Endothelial cell of umbilical vein (primary cell): Measurements from ENCODE around the gene XYLT1. TPM values are rescaled to one million over a fixed set of nuclear protein-coding genes. Genes with fewer than 3 reads are reported as not detected.

Experiments
- BruUV-seq: library from RNA; stranded (reverse); fragments of 400-500 nt; replicated peaks from 2 replicates; lab custom pipeline; 2021; lab: Mats Ljungman, UMichigan
- CTCF ChIA-PET: fragments of 300-600, 350-600 bp; sonication (Branson Sonifier 250); formaldehyde crosslinking; loops from one replicate; lab custom pipeline; 2021; ENCODE audit warnings: antibody characterized with exemption, inconsistent platforms; lab: Charles Lee
- POLR2A ChIA-PET: fragments of 300-600, 350-600 bp; sonication (Branson Sonifier 250); formaldehyde crosslinking; loops from one replicate; lab custom pipeline; 2021; ENCODE audit warnings: antibody characterized with exemption, inconsistent platforms; lab: Charles Lee
- DNase-seq: peaks from one replicate; pipeline ENCODE4 v3.0.0-alpha.2; 2011; ENCODE audit warnings: low read depth, low spot score
- FAIRE-seq: peaks from 2 replicates; lab custom pipeline; 2011; peaks lifted over from hg19 to GRCh38; lab: Jason Lieb, UNC
- H2AFZ ChIP-seq: 2 replicates; pipeline ENCODE4 v1.6.0; 2012; ENCODE audit warnings: low read depth, low read length, control low read depth, inconsistent platforms
- H3K27ac ChIP-seq: 2 replicates; pipeline ENCODE4 v1.5.1; 2011; ENCODE audit warnings: low read depth, mild to moderate bottlenecking, control low read depth, low read length, moderate library complexity; ENCODE audit not compliant: insufficient read depth
- H3K27me3 ChIP-seq, 2 experiments: 2 replicates each; pipeline versions ENCODE4 v1.6.0 to v1.6.1; 2011; ENCODE audit warnings: low read length in 2 of 2, mixed read lengths in 1 of 2; ENCODE audit not compliant: control insufficient read depth in 2 of 2, insufficient read depth in 2 of 2
- H3K36me3 ChIP-seq, 2 experiments: 2 replicates in 1 of 2; 3 replicates in 1 of 2; pipeline ENCODE4 v1.5.1; 2011; ENCODE audit warnings: low read length in 2 of 2, mild to moderate bottlenecking in 1 of 2, moderate library complexity in 1 of 2; ENCODE audit not compliant: control insufficient read depth in 2 of 2, insufficient read depth in 2 of 2; ENCODE audit errors: extremely low read depth in 1 of 2
- H3K4me1 ChIP-seq: 3 replicates; pipeline ENCODE4 v1.5.1; 2011; ENCODE audit warnings: mild to moderate bottlenecking, low read length; ENCODE audit not compliant: control insufficient read depth, insufficient read depth; ENCODE audit errors: extremely low read depth
- H3K4me2 ChIP-seq: 2 replicates; pipeline ENCODE4 v1.6.1; 2011; ENCODE audit warnings: low read length, control low read depth, mixed read lengths; ENCODE audit not compliant: insufficient read depth
- H3K4me3 ChIP-seq, 3 experiments: fragments of 200-600 bp in 1 of 3; sonication (generic), shearing (Covaris generic) in 1 of 3; replicated peaks in 1 of 3; 2 replicates each; pipeline ENCODE4 v1.5.1; 2011 to 2016; ENCODE audit warnings: control low read depth in 3 of 3, low read length in 3 of 3, mild to moderate bottlenecking in 2 of 3, inconsistent platforms in 1 of 3, low read depth in 1 of 3, moderate library complexity in 1 of 3; ENCODE audit not compliant: insufficient read depth in 1 of 3
- H3K79me2 ChIP-seq: 2 replicates; pipeline ENCODE4 v1.6.0; 2012; ENCODE audit warnings: low read length, inconsistent platforms; ENCODE audit not compliant: control insufficient read depth, insufficient read depth
- H3K9ac ChIP-seq: replicated peaks from 2 replicates; pipeline ENCODE3; 2011; ENCODE audit warnings: low read length, control low read depth; ENCODE audit not compliant: insufficient read depth; ENCODE audit errors: extremely low read depth
- H3K9me1 ChIP-seq: replicated peaks from 3 replicates; pipeline ENCODE4 v1.6.0; 2011; ENCODE audit warnings: mild to moderate bottlenecking, low read length; ENCODE audit not compliant: control insufficient read depth, insufficient read depth; ENCODE audit errors: extremely low read depth
- H3K9me3 ChIP-seq: replicated peaks from 2 replicates; pipeline ENCODE4 v1.5.1; 2012; ENCODE audit warnings: low read length, inconsistent platforms; ENCODE audit not compliant: control insufficient read depth, insufficient read depth
- H4K20me1 ChIP-seq: replicated peaks from 2 replicates; pipeline ENCODE3; 2011; ENCODE audit warnings: mild to moderate bottlenecking, low read length; ENCODE audit not compliant: control insufficient read depth, insufficient read depth; ENCODE audit errors: extremely low read depth
- CTCF ChIP-seq, 2 donors: IDR thresholded peaks; 1 replicate in 1 of 2; 2 replicates in 1 of 2; pipeline ENCODE4 v1.5.1; 2011; ENCODE audit warnings: low read length in 2 of 2, mild to moderate bottlenecking in 2 of 2, moderate library complexity in 2 of 2, control low read depth in 1 of 2, inconsistent platforms in 1 of 2, low read depth in 1 of 2; ENCODE audit not compliant: insufficient read depth in 1 of 2; ENCODE audit errors: extremely low read depth in 1 of 2
- EZH2 ChIP-seq: IDR thresholded peaks from 2 replicates; pipeline ENCODE4 v1.6.1; 2012; ENCODE audit warnings: borderline replicate concordance, low read depth, mild to moderate bottlenecking, moderate library complexity, low read length, inconsistent platforms; ENCODE audit not compliant: severe bottlenecking
- FOS ChIP-seq: IDR thresholded peaks from 2 replicates; pipeline ENCODE4 v1.6.1; 2011; ENCODE audit warnings: mild to moderate bottlenecking, low read length, moderate library complexity, borderline replicate concordance; ENCODE audit not compliant: insufficient read depth
- GATA2 ChIP-seq: IDR thresholded peaks from 2 replicates; pipeline ENCODE4 v1.7.0; 2011; ENCODE audit warnings: low read depth, mild to moderate bottlenecking, moderate library complexity, mixed read lengths, low read length; ENCODE audit not compliant: insufficient read length, insufficient read depth
- JUN ChIP-seq: IDR thresholded peaks from 2 replicates; pipeline ENCODE4 v1.6.1; 2011; ENCODE audit warnings: borderline replicate concordance, low read depth; ENCODE audit not compliant: insufficient read length, insufficient read depth
- MAX ChIP-seq: IDR thresholded peaks from 2 replicates; pipeline ENCODE4 v1.6.1; 2011; ENCODE audit not compliant: insufficient read depth, insufficient read length
- MYC ChIP-seq: IDR thresholded peaks from one replicate; pipeline ENCODE4 v1.6.1; 2011; ENCODE audit warnings: mild to moderate bottlenecking, low read depth, low read length
- POLR2A ChIP-seq: IDR thresholded peaks from 2 replicates; pipeline ENCODE4 v1.6.1; 2012; ENCODE audit warnings: low read depth, mild to moderate bottlenecking, control low read depth, low read length
- POLR2AphosphoS5 ChIP-seq: IDR thresholded peaks from 2 replicates; pipeline ENCODE4 v1.6.1; 2012; ENCODE audit warnings: low read depth, mild to moderate bottlenecking, control low read depth, low read length, moderate library complexity; ENCODE audit not compliant: insufficient read depth
- dilution Hi-C: fragments of 300-500 bp; cut with MboI; formaldehyde crosslinking; loops from one replicate; pipeline ENCODE4 v1.15.0; 2019; ENCODE audit warnings: low sequenced_read_pairs; ENCODE audit not compliant: extremely low pct_ligation_motif_present
- intact Hi-C: fragments of 100-400 bp; cut with micrococcal nuclease; formaldehyde crosslinking; loops from one replicate; pipeline ENCODE4 v1.10.0; 2022
- polyA plus RNA-seq, 4 experiments: library from polyadenylated mRNA; depleted of rRNA in 3 of 4; stranded (reverse) in 3 of 4; unstranded in 1 of 4; fragments of >200 nt; gene quantifications; 2 replicates each; pipeline versions ENCODE4 v1.2.1 to v1.2.3, GENCODE V29; 2011 to 2012; ENCODE audit warnings: missing spikeins in 1 of 4
- total RNA-seq: library from RNA; stranded (reverse); gene quantifications from 2 replicates; pipeline ENCODE4 v1.2.3, GENCODE V29; 2021

XYLT1 gene
- total and polyA plus RNA-seq, 2 donors (not counting 3 experiments of a cell fraction or from before 2014, with no cell fraction given), result 0.63 to 2.9 TPM

- no peak overlapping the region for H3K27ac ChIP-seq
- no peaks in the 10 kb centered on the region for H3K36me3 ChIP-seq
- H3K9me1 ChIP-seq, result no peaks in the 10 kb centered on the region
- no TSS peak for BruUV-seq
- intact Hi-C loops (no loop called here), dilution Hi-C loops (no loop called here)
- no peaks in the 10 kb centered on the region for H3K4me1 ChIP-seq
- H3K79me2 ChIP-seq, result no peaks in the 10 kb centered on the region
- no peak for FAIRE-seq
- H3K27me3 ChIP-seq, result no peaks in the 10 kb centered on the region
- no peak overlapping the region for H3K4me2 ChIP-seq
- TF ChIP-seq MYC (no peak), GATA2 (no peak), POLR2A (no peak), CTCF (IDR thresholded peaks at IDR 0.05; ENCODE audit: extremely low read depth in 1 of 2, insufficient read depth in 1 of 2, low read depth in 1 of 2, low read length in 2 of 2) (no peak), JUN (no peak), EZH2 (no peak), POLR2AphosphoS5 (no peak), MAX (no peak), FOS (no peak)
- no peaks in the 10 kb centered on the region for H3K9me3 ChIP-seq
- DNase-seq, result no peak
- H3K4me3 ChIP-seq, result no peak overlapping the region
- no peak overlapping the region for H3K9ac ChIP-seq
- CTCF ChIA-PET, result no interaction called here
- POLR2A ChIA-PET, result no interaction called here
- H2AFZ ChIP-seq, result no peak overlapping the region
- no peaks in the 10 kb centered on the region for H4K20me1 ChIP-seq
Measured at GRCh38 chr16:17233318-17234002, 237.3 kb downstream of the XYLT1 start.
